B cell (primary cell): Measurements from ENCODE around the gene PINLYP.

Experiments
- CTCF ChIP-seq: fragments of 200-600 bp; IDR thresholded peaks from one replicate; pipeline ENCODE4 v1.8.0; 2022; ENCODE audit warnings: antibody characterized with exemption, mild to moderate bottlenecking
- EZH2 ChIP-seq: IDR thresholded peaks from 2 replicates; pipeline ENCODE4 v1.6.1; 2012; ENCODE audit warnings: borderline replicate concordance, low read depth, mild to moderate bottlenecking, moderate library complexity, low read length; ENCODE audit not compliant: insufficient read depth, poor library complexity, severe bottlenecking

DNA sequence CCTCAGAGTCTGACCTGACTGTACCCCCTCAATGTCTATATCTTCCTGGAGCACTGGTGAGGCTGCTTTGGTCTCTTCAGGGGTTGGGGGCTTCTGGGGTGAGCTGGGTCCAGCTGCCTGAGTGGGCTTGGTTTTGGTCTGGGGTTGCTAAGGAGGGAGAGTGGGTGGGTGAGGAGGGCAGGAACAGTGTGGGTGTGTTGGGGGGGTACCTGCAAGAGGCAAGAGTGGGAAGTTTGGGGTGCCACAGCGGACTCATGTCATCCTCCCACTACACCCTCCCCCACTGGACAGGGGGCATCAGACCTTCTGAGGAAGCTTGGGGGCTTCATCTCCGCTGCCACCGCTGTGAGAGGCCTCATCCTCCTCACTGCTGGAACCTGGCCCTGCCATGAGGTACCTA, 29.0 kb upstream of the PINLYP start:
- TF ChIP-seq CTCF: no peak
- TF ChIP-seq EZH2: no peak
